ENCODE results near the gene PDXDC1. TPM values are rescaled to one million over a fixed set of nuclear protein-coding genes. Genes with fewer than 3 reads are reported as not detected.
"Not testable (repeated sequence)": the region's sequence is repeated elsewhere in the genome, so short reads cannot be mapped to it uniquely, and the experiment has no call there.

Gene PDXDC1
- total and polyA plus RNA-seq, 5 experiments from 2014 or later: 25.0 to 77.8 (median 35.7) TPM

DNA sequence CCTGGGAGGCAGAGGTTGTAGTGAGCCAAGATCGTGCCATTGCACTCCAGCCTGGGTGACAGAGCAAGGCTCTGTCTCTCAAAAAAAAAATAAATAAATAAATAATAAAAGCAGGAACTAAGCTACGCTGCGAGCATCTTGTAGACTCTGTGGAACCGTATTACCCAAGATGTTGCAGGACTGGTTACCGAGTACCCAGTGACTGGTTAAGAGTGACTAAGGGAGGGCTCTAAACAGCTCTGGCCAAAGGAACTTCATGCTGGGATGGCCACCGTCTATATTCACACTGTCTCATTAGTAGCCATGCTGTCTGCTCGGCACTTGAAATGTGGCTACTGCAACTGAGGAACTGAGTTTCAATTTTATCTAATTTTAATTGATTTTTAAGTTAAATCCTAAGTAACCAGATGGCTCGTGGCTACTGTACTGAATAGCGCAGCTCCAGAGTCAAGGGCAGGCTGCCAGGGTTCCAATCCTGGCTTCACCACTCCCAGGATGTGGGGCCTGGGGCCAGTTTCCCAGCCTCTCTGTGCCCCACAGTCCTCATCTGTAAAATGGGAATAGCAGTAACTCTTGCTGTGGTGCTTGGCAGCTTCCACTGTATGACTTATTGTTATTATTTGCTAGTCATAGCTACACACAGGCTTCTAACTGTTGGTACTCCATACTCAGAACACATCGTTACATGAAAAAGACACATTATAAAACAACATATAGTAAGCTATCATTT, 78.1 kb downstream of the PDXDC1 start:
- no peak for ATAC-seq
- POLR2A ChIA-PET: interaction anchor here (0.6 to 1.1 kb wide), 2 partner anchors 41 to 692 kb away, joined by 3 to 4 read pairs; partner anchors contain the start of gene RRN3

DNA sequence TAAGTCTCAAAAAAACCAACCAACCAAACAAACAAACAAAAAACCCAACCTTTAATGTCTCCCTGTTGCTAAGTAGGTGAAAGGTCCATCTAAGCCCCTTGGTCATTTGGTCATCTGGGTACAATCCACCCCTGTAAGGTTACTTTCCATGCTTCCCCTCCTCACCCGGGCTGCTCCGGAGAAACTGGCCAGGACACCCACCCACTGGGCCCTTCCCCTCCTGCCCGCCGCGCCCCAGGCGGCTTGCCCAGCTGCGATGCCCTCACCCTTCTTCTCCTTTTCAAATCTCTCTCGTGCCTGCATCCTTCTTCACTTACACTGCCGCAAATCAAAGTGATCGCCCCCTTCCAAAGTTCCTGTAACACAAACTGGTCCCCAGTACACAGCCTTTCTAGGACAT, 79.1 kb downstream of the PDXDC1 start:
- H3K4me3 Mint-ChIP-seq: peak overlapping the region in 7 of 10 donors; percentile 34 to 93 (median 90)
- no peak for ATAC-seq
- no peaks in the 10 kb centered on the region for H3K27me3 Mint-ChIP-seq
- H3K9me3 Mint-ChIP-seq: no peaks in the 10 kb centered on the region
- peak overlapping the region in 6 of 10 donors; percentile 16 to 95 (median 86) for H3K27ac Mint-ChIP-seq
- peaks cover 0 to 5% (median 0%) of the 10 kb centered on the region in 3 donors for H3K36me3 Mint-ChIP-seq
- no peak for DNase-seq
- peaks cover 10 to 21% (median 16%) of the 10 kb centered on the region in 4 donors for H3K4me1 Mint-ChIP-seq
- POLR2A ChIA-PET: no interaction called here

More for the DNA sequence above, 78.1 kb downstream of the PDXDC1 start:
- Mint-ChIP-seq H3K27ac (peak overlapping the region in 1 of 10 donors; percentile 53), H3K27me3 (no peaks in the 10 kb centered on the region), H3K4me3 (no peak overlapping the region), H3K4me1 (peaks cover 10 to 21% (median 16%) of the 10 kb centered on the region in 4 donors), H3K36me3 (no peaks in the 10 kb centered on the region), H3K9me3 (no peaks in the 10 kb centered on the region)
- DNase-seq: no peak

DNA sequence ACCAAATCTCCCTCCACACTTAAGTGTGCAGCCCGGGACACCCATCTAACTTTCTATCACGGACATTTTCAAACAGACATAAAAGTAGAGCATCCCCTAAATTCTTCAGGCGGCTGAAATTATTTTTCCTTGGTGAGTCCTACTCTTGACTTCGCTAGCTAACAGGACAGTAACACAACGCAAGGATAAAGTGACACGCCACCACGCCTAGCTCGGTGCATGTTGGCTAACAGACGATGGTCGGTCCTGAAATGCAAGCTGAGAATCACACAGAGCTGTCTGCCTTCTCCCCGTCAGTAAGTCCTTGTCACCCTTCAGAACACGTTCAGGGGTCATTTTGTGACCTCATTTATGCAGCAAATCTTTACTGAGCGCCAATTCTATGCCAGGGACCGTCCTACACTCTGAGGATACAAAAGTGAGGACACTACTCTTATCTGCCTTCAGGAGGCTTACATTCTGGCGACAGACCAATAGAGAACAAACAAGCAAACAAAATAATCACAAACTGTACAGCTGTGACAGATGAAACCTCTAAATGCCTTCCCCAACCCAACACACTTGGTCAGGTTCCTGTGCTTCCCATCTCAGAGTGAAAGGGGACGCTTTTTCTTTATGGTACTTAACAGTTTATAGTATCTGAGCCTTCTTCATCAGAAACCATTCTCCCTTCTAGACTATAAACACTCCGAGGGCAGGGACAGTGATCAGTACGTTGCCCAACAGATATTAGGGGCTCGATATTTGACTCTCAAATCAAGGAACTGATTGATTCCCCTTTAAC, 79.7 kb downstream of the PDXDC1 start:
- POLR2A ChIA-PET: interaction anchor here (0.6 kb wide), 1 partner anchor 40 kb away, joined by 3 read pairs; no protein-coding TSS in a partner anchor
- no peaks in the 10 kb centered on the region for H3K9me3 Mint-ChIP-seq
- H3K27me3 Mint-ChIP-seq: no peaks in the 10 kb centered on the region
- peak overlapping the region; percentile 78 to 93 (median 89) for H3K4me3 Mint-ChIP-seq
- H3K27ac Mint-ChIP-seq: peak overlapping the region in 9 of 10 donors; percentile 82 to 95 (median 90)
- H3K36me3 Mint-ChIP-seq: peaks cover 0 to 10% (median 0%) of the 10 kb centered on the region in 3 donors
- DNase-seq (no peak), ATAC-seq (no peak)
- peaks cover 10 to 20% (median 16%) of the 10 kb centered on the region in 4 donors for H3K4me1 Mint-ChIP-seq

DNA sequence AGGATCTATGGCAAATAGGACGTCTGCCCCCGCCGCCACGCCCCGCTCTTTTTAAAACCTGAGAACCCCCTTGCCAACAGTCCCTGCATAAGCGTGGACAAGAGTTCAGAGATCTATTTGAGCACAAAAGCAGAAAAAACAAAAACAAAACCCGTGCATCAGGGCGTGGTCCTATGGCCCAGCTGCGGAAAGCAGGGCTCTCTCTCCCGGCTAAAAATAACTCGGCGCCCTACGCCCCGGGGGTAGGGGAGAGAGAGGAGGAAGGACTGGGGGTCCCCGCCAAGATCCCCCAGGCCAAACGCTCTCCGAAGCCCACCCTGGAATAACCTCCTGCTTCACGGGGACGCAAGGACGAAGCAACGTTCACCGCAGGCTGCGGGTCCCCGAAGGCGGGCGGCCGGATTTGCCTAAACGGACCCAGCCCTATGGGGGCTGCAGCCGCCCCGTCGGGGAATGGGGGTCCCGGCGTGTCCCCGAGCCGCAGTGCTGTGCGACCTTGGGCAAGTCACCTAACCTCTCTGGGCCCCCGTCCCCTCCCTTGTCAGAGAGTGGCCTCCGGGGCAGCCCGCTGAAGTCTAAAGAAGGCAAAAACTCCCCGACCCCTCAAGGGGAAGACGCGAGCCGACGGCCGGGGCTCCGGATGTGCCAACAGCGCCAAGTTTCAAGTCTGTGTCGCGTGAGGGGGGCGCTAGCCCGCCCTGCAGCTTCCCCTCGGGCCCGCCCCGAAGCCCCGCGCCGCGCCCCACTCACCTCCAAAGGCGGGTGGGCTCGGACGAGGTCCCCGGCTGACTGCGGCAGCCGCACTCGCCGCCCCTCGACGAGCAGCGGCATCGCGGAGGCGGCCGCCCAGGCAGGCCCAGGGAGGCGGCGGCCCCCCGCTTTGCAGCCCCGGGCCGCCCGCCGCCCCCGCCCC, 80.6 kb downstream of the PDXDC1 start:
- Mint-ChIP-seq H3K27me3 (no peaks in the 10 kb centered on the region), H3K4me1 (peaks cover 10 to 19% (median 15%) of the 10 kb centered on the region in 4 donors), H3K27ac (peak overlapping the region in 9 of 10 donors; percentile 82 to 95 (median 90)), H3K9me3 (no peaks in the 10 kb centered on the region), H3K36me3 (peaks cover 0 to 17% (median 0%) of the 10 kb centered on the region in 3 donors), H3K4me3 (peak overlapping the region; percentile 78 to 93 (median 89))
- POLR2A ChIA-PET: interaction anchor here (0.6 kb wide), 2 partner anchors 9 to 41 kb away, joined by 3 read pairs; no protein-coding TSS in a partner anchor
- ATAC-seq: peak; percentile 84 to 85
- DNase-seq: peak in 6 of 10 donors; percentile 70 to 92 (median 89)

DNA sequence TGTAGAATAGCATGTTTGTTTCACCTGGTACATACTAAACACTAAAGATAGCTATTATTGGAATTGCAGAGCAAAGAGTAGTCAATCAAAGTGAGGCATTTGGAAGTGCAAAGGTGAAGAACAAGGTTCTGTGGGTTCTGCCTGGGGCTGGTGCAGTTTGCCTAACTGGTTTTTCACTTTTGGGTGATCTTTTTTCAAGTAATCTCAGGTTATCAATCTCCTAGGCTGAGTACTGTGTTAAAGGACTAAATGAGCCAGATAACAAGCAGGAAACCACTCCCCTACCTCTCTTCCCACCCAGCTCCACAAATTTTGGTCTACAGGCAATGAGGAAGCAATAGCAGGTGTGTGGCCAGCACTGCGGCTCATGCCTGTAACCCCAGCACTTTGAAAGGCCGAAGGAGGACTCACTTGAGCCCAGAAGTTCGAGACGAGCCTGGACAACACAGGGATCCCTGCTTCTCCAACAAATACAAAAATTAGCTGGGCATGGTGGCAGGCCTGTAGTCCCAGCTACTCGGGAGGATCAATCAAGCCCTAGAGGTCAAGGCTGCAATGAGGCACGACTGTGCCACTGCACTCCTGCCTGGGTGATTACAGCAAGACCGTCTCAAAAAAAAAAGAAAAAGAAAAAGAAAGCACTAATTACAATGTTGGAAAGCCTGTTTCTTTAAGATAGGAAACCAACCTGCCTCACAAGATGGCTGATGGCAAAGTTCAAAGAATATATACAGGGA, 83.0 kb downstream of the PDXDC1 start:
- peaks cover 6 to 42% (median 9%) of the 10 kb centered on the region in 3 donors for H3K36me3 Mint-ChIP-seq
- H3K27ac Mint-ChIP-seq: peak overlapping the region in 3 of 10 donors; percentile 13 to 35 (median 18)
- POLR2A ChIA-PET: interaction anchor here (0.7 kb wide), 1 partner anchor 25 kb away, joined by 3 read pairs; no protein-coding TSS in a partner anchor
- peaks cover 10 to 16% (median 15%) of the 10 kb centered on the region in 4 donors for H3K4me1 Mint-ChIP-seq
- no peak for ATAC-seq
- no peaks in the 10 kb centered on the region for H3K9me3 Mint-ChIP-seq
- H3K27me3 Mint-ChIP-seq: no peaks in the 10 kb centered on the region
- no peak for DNase-seq
- peak overlapping the region in 1 of 10 donors; percentile 78 for H3K4me3 Mint-ChIP-seq

DNA sequence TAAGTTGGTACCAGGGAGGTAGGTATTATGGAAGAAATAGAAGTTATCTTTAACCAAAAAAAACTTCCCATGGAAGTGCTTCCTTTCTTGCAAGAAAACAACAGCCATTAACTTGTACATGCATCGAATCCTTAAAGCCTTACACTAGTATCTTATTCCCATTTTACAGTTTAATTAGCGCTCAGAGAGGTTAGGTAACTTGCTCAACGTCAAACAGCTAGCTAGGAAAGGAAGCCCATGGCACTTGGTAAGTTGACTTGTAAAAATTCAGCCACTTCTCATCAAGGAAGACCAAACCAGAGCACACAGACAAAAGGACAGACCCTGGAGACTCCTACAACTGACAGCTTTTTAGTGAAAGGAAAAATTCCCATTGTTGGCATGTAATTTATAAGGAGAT, 84.5 kb downstream of the PDXDC1 start:
- no peak overlapping the region for H3K27ac Mint-ChIP-seq
- H3K4me3 Mint-ChIP-seq: no peak overlapping the region

DNA sequence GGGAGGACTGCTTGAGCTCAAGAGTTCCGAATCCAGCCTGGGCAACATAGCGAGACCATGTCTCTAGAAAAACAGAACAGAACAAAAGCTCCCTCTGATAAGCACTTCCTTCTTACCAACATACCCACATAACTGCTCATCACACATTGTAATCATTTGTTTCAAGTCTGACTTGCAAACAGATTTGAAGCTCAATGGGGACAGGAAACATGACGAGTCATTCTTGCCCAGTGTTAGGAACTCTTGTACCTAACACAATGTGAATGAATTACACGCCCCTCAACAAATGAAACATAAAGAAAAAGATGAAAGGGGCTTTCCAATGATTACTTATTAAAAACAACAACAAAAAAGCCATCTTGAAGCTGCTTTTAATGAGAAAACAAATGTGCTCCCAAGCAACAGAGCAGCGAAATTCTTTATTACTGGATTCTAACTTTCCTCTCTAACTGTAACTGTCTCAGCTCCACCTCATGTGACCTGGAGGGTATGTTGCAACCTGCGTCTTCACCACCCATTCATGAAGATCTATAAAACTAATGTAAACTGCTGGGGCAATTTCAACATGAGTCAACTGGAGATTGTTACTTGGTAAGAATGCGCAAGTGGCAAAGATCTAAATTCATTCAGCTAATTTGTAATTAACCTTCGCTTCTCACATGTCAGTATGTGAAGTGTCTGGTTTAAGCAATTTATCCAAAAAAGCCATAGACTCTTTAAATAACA, 87.4 kb downstream of the PDXDC1 start:
- Mint-ChIP-seq H3K36me3 (peaks cover 6 to 78% (median 16%) of the 10 kb centered on the region in 3 donors), H3K27ac (peak overlapping the region in 3 of 10 donors; percentile 20 to 26 (median 23))
- DNase-seq, H3K27me3 Mint-ChIP-seq, H3K4me1 Mint-ChIP-seq, ATAC-seq, H3K9me3 Mint-ChIP-seq, POLR2A ChIA-PET, H3K4me3 Mint-ChIP-seq: not testable (repeated sequence)

More for the DNA sequence above, 84.5 kb downstream of the PDXDC1 start:
- no peaks in the 10 kb centered on the region for H3K27me3 Mint-ChIP-seq
- no peaks in the 10 kb centered on the region for H3K9me3 Mint-ChIP-seq
- DNase-seq (no peak), ATAC-seq (no peak)
- POLR2A ChIA-PET: no interaction called here
- peaks cover 6 to 11% (median 10%) of the 10 kb centered on the region in 4 donors for H3K4me1 Mint-ChIP-seq
- peaks cover 6 to 57% (median 11%) of the 10 kb centered on the region in 3 donors for H3K36me3 Mint-ChIP-seq

DNA sequence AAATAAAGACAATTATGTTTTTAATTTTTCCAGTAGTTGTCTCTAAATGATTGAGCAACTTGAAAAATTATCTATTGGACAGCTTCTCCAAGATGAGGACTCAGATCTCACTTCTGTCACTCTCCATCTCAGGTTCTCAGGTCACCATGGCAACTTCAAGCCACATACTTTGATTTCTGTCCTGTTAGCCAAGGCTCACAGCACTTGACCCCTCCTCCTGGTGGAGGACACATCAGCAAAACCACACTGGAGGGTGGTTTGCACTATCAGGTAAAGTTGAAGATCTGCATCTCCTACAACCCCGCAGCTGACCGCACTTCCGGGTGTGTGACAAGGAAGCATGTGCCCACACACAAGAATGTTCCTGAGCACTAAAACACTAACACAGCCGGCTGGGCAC, 91.1 kb downstream of the PDXDC1 start:
- H3K27ac Mint-ChIP-seq, ATAC-seq, H3K4me1 Mint-ChIP-seq, H3K27me3 Mint-ChIP-seq, H3K9me3 Mint-ChIP-seq, DNase-seq, H3K4me3 Mint-ChIP-seq, POLR2A ChIA-PET: not testable (repeated sequence)
- peaks cover 6 to 78% (median 16%) of the 10 kb centered on the region in 3 donors for H3K36me3 Mint-ChIP-seq

DNA sequence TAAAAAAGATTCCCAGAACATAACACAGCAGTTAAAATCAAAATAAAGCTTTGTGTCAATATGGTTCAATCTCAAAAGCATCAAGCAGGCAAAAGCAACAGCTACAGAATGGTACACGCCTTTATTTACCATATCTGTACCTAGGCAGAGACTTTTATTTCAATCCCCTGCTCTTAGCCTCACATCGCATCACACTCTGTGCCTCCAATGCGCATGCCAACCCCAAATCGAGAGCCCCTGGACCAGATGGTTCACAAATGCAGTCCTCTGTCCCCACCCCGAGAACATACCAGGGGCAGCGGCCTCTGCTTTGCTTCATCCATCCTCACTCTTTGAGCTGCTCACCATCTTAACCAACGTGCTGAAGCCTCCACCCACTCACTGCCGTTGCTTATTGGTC, 91.9 kb downstream of the PDXDC1 start:
- H3K9me3 Mint-ChIP-seq, DNase-seq, H3K4me3 Mint-ChIP-seq, ATAC-seq, H3K27ac Mint-ChIP-seq, H3K4me1 Mint-ChIP-seq, H3K27me3 Mint-ChIP-seq: not testable (repeated sequence)
- POLR2A ChIA-PET: interaction anchor here (0.6 kb wide), 1 partner anchor 646 kb away, joined by 3 read pairs; no protein-coding TSS in a partner anchor
- H3K36me3 Mint-ChIP-seq: peaks cover 6 to 73% (median 14%) of the 10 kb centered on the region in 3 donors

DNA sequence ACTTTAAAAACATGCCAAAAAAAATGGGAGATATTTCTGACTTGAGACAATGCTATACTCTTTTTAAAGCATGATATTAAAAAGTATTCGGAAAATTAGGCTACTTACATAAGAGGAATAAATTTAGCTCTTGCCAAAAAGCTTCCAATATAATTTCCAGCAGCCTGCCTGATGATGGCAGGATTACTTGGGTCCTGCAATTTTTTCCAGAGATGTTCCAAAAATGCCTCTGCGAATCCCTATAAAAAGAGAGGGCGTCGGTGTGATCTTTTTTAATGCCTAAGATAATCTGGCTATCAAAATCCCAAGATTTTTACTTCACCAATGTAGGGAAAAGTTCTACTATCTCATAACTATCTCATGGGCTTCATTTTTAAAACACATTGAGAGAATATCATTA, 96.2 kb downstream of the PDXDC1 start:
- H3K4me1 Mint-ChIP-seq, H3K27me3 Mint-ChIP-seq, ATAC-seq, POLR2A ChIA-PET, H3K9me3 Mint-ChIP-seq, H3K4me3 Mint-ChIP-seq, H3K27ac Mint-ChIP-seq, DNase-seq: not testable (repeated sequence)
- peaks cover 0 to 73% (median 0%) of the 10 kb centered on the region in 3 donors for H3K36me3 Mint-ChIP-seq

Measured in naive thymus-derived CD8-positive, alpha-beta T cell (primary cell).